Stomach (tissue), 9 donors: ENCODE results near the gene PAX2. TPM values are rescaled to one million over a fixed set of nuclear protein-coding genes. Genes with fewer than 3 reads are reported as not detected.

ENCODE experiments used
- DNase-seq, 2 donors: peaks; one replicate each; pipeline versions ENCODE4 v3.0.0 to v3.0.0-alpha.2; 2013 to 2019
- H3K27ac ChIP-seq, 5 donors: fragments of 200-600 bp in 4 of 5; sonication (generic) in 4 of 5; one replicate each; pipeline ENCODE4 v1.5.1; 2013 to 2019; ENCODE audit warnings: mild to moderate bottlenecking in 1 of 5, moderate library complexity in 1 of 5
- H3K27me3 ChIP-seq, 3 donors: fragments of 200-600 bp; sonication (generic); one replicate each; pipeline ENCODE4 v1.5.1; 2017 to 2019; ENCODE audit warnings: mixed run types in 1 of 3
- H3K36me3 ChIP-seq, 4 donors: fragments of 200-600 bp; sonication (generic); 1 replicate in 3 of 4; 2 replicates in 1 of 4; pipeline ENCODE4 v1.5.1; 2016 to 2019
- H3K4me1 ChIP-seq, 4 donors: fragments of 200-600 bp; sonication (generic); one replicate each; pipeline ENCODE4 v1.5.1; 2016 to 2019
- H3K4me3 ChIP-seq, 4 donors: fragments of 200-600 bp; sonication (generic) in 3 of 4; one replicate each; pipeline ENCODE4 v1.5.1; 2016 to 2019; ENCODE audit warnings: mild to moderate bottlenecking in 1 of 4
- H3K9me3 ChIP-seq, 4 donors: fragments of 200-600 bp; sonication (generic); one replicate each; pipeline ENCODE4 v1.5.1; 2016 to 2019
- EP300 ChIP-seq: sonication (generic); formaldehyde crosslinking; IDR thresholded peaks from one replicate; pipeline ENCODE4 v1.6.1; 2017; ENCODE audit warnings: antibody characterized with exemption
- POLR2A ChIP-seq, 4 donors: fragments of 450-650 bp; IDR thresholded peaks; one replicate each; pipeline ENCODE4 v1.6.1; 2016; ENCODE audit warnings: antibody characterized with exemption in 4 of 4, control low read depth in 2 of 4, mild to moderate bottlenecking in 1 of 4, moderate library complexity in 1 of 4
- POLR2AphosphoS5 ChIP-seq, 3 donors: sonication (generic); formaldehyde crosslinking; IDR thresholded peaks; one replicate each; pipeline ENCODE4 v1.6.1; 2016; ENCODE audit warnings: antibody characterized with exemption in 3 of 3
- WGBS, 5 donors: extraction: QIAGEN DNeasy Blood & Tissue Kit in 3 of 5; methylation state at CpG; one replicate each; pipeline versions ENCODE4 v1.1.5 to v1.1.7; 2013 to 2018; 5-methylcytosine and 5-hydroxymethylcytosine counted together
- intact Hi-C: fragments of 100-400 bp; cut with DNase I; formaldehyde crosslinking; loops from one replicate; pipeline ENCODE4 v1.15.1; 2023; ENCODE audit warnings: low total_unique reads
- polyA plus RNA-seq, 3 donors: library from polyadenylated mRNA; stranded (reverse); fragments of 200-250 nt; gene quantifications; one replicate each; pipeline ENCODE4 v1.2.3, GENCODE V29; 2013
- total RNA-seq, 5 donors: library from RNA; depleted of rRNA; stranded (reverse); fragments of >200 nt; gene quantifications; one replicate each; pipeline versions ENCODE4 v1.1.0 to v1.2.3, GENCODE V29; 2014 to 2016
- TF ChIP-seq, protein P1 (sequence below), 7 experiments: fragments of 450-650 bp in 4 of 7; fragments of 200-600 bp in 3 of 7; sonication (generic) in 3 of 7; IDR thresholded peaks; one replicate each; pipeline ENCODE4 v1.5.1; 2016 to 2019; ENCODE audit warnings: antibody characterized with exemption in 7 of 7, control low read depth in 2 of 7, mild to moderate bottlenecking in 1 of 7
- donor health status: healthy with polysubstance abuse.
- donor health status: Bipolar disorder and iron deficiency.
- donor health status: healthy.

Gene PAX2
- total and polyA plus RNA-seq, 8 donors = not detected

DNA sequence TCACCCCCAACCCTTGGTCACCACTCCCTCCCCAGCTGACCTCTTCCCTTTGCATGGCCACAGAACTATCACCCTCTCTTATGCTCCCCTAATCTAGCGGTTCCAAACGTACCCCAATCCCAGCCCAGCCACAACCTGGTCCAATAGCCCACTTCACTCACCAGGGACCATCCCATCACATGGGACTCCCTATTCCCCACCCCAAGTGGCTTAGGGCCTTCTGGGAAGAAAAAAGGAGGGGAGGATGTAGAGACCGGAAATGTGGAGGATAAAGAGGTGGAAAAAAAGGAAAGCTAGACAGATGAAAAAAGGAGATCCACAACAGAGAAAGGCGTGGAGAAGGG is 30.3 kb upstream of the PAX2 start:
- peak overlapping the region in 1 of 4 donors; percentile 36 for H3K4me3 ChIP-seq
- peaks cover 7 to 24% (median 17%) of the 10 kb centered on the region in 4 donors for H3K4me1 ChIP-seq
- H3K27ac ChIP-seq = no peak overlapping the region
- H3K9me3 ChIP-seq = no peaks in the 10 kb centered on the region
- no peak for DNase-seq
- peaks cover 16 to 98% (median 85%) of the 10 kb centered on the region in 3 donors for H3K27me3 ChIP-seq
- intact Hi-C loops = no loop called here
- no peaks in the 10 kb centered on the region for H3K36me3 ChIP-seq
- 34 to 45% (median 40%) methylated on average over 4 of the region's 4 CpGs for WGBS, 5 donors
- no peak for TF ChIP-seq POLR2AphosphoS5 (IDR thresholded peaks at IDR 0.05)
- TF ChIP-seq EP300 = no peak
- no peak for TF ChIP-seq POLR2A (IDR thresholded peaks at IDR 0.05)
- TF ChIP-seq, protein P1, sequence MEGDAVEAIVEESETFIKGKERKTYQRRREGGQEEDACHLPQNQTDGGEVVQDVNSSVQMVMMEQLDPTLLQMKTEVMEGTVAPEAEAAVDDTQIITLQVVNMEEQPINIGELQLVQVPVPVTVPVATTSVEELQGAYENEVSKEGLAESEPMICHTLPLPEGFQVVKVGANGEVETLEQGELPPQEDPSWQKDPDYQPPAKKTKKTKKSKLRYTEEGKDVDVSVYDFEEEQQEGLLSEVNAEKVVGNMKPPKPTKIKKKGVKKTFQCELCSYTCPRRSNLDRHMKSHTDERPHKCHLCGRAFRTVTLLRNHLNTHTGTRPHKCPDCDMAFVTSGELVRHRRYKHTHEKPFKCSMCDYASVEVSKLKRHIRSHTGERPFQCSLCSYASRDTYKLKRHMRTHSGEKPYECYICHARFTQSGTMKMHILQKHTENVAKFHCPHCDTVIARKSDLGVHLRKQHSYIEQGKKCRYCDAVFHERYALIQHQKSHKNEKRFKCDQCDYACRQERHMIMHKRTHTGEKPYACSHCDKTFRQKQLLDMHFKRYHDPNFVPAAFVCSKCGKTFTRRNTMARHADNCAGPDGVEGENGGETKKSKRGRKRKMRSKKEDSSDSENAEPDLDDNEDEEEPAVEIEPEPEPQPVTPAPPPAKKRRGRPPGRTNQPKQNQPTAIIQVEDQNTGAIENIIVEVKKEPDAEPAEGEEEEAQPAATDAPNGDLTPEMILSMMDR (IDR thresholded peaks at IDR 0.05) = no peak

DNA sequence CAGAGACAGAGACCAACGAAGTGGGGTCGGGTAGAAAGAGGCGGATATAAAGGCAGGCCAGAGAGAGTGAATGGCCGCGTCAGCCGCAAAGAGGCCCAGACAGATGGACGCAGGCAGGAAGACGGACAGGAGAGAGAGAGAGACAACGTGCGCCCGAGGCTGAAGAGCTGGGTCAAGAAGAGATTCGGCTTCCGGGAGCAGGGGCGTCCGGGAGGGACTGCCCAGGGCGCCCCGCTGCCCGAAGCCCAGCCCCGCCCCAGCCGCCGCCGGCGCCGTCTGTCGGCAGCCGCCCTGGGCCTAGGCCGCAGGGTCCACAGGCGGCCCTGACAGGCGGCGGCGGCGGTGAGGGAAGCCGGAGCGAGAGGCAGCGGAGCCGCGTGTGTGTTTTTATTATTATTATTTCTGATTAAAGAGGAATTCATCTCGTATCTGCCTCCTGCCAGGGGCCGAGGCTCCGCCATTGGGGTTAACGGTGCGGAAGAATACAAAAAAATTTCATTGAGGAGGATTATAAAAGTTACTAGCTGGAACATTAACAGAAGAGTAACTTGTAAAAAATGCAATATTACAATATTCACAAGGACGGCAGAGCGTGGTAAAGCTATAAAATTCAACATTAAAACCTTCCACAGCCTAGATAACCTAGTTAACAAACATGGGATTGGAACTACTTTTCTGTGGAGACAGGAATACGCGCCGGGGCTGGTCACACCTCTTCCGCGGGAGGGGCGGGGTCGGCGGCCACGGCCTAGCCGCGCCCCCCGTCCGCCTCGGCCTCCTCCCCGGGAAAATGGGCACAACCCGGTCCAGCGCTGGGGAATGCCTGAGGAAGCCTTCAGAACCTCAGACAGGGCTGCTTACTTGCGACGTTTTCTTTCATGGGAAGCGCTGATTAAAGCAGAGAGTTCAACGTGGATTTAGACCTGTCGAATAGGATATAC is 29.7 kb upstream of the PAX2 start:
- intact Hi-C loops = no loop called here
- H3K36me3 ChIP-seq = no peaks in the 10 kb centered on the region
- peaks cover 7 to 20% (median 13%) of the 10 kb centered on the region in 4 donors for H3K4me1 ChIP-seq
- H3K4me3 ChIP-seq = peak overlapping the region; percentile 12 to 37 (median 33)
- TF ChIP-seq POLR2A (IDR thresholded peaks at IDR 0.05) = no peak
- no peak for TF ChIP-seq POLR2AphosphoS5 (IDR thresholded peaks at IDR 0.05)
- TF ChIP-seq, protein P1 (IDR thresholded peaks at IDR 0.05) = no peak
- TF ChIP-seq EP300 = no peak
- 5 to 9% (median 6%) methylated on average over 59 to 66 of the region's 66 CpGs for WGBS, 5 donors
- H3K27ac ChIP-seq = no peak overlapping the region
- no peak for DNase-seq
- no peaks in the 10 kb centered on the region for H3K9me3 ChIP-seq
- H3K27me3 ChIP-seq = peaks cover 16 to 98% (median 85%) of the 10 kb centered on the region in 3 donors

DNA sequence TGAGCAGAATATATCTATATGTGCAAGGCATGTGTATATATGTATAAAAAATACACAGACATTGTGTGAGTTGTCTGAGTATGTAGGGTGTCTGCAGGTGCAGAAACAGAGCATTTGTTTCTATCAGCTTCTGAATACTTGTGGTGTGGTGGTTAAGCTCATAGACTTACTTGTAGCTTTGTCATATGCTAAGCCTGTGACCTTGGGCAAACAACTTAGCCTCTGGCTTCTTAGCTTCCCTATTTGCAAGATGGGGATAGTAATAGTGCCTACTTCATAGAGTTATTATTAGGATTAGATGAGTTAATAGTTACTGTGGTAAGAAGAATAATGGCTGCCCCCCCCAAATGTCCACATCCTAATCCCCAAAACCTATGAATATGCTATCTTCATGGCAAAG is 28.2 kb upstream of the PAX2 start:
- no peak for TF ChIP-seq POLR2AphosphoS5 (IDR thresholded peaks at IDR 0.05)
- TF ChIP-seq, protein P1 (IDR thresholded peaks at IDR 0.05) = no peak
- no peak for TF ChIP-seq EP300
- no peak for TF ChIP-seq POLR2A (IDR thresholded peaks at IDR 0.05)
- H3K4me1 ChIP-seq = peaks cover 7 to 20% (median 13%) of the 10 kb centered on the region in 4 donors
- H3K4me3 ChIP-seq = no peak overlapping the region
- no peaks in the 10 kb centered on the region for H3K36me3 ChIP-seq
- H3K27ac ChIP-seq = no peak overlapping the region
- peaks cover 16 to 97% (median 77%) of the 10 kb centered on the region in 3 donors for H3K27me3 ChIP-seq
- intact Hi-C loops = no loop called here
- no peaks in the 10 kb centered on the region for H3K9me3 ChIP-seq
- no peak for DNase-seq

DNA sequence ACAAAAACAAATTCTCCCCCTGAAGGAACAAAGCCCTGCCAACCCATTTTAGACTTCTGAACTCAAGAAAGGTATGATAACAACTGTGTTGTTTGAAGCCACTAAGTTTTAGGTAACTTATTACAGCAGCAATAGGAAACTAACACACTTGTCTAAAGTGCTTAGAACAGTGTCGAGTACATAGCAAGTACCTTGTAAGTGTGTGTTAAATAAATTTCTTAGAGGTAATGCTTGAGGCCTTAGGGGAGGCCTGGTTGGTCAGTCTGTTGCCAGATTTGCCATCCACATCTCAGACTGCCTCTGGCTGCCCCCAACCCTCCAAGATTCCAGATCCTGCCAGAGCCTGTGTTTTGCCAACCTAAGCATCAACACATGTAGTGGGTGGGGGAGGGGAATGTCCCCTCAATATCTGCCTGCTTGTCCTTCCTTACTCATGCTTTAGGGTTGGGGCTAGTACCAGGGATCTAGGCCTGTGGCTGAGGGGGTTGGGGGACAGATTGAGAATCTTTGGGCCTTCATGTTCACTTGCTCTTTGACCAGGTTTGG is 27.1 kb upstream of the PAX2 start:
- Histone ChIP-seq H3K27me3 (peaks cover 12 to 97% (median 77%) of the 10 kb centered on the region in 3 donors), H3K36me3 (no peaks in the 10 kb centered on the region), H3K4me3 (no peak overlapping the region), H3K27ac (no peak overlapping the region), H3K4me1 (peaks cover 6 to 18% (median 12%) of the 10 kb centered on the region in 4 donors), H3K9me3 (no peaks in the 10 kb centered on the region)
- WGBS, 5 donors = 83 to 96% (median 90%) methylated on average over 1 of the region's 1 CpG
- DNase-seq = no peak
- TF ChIP-seq POLR2AphosphoS5 (IDR thresholded peaks at IDR 0.05) = no peak
- no peak for TF ChIP-seq POLR2A (IDR thresholded peaks at IDR 0.05)
- TF ChIP-seq, protein P1 (IDR thresholded peaks at IDR 0.05) = no peak
- TF ChIP-seq EP300 = no peak
- intact Hi-C loops = no loop called here
